GM12873 (cell line): ENCODE data around the gene TREM1.

Experiments
- CTCF ChIP-seq: IDR thresholded peaks from 2 replicates; pipeline ENCODE4 v1.5.1; 2012; ENCODE audit warnings: low read depth, mild to moderate bottlenecking, moderate library complexity, low read length, control low read depth; ENCODE audit not compliant: insufficient read depth; ENCODE audit errors: missing control alignments

The TREM1 gene

GRCh38 chr6:41327177-41327576 lies 40.7 kb upstream of the TREM1 start:
- no peak for TF ChIP-seq CTCF

- TF ChIP-seq CTCF, result no peak
Measured at GRCh38 chr6:41326092-41326491, 39.6 kb upstream of the TREM1 start.

GRCh38 chr6:41325446-41326066 lies 39.1 kb upstream of the TREM1 start:
- no peak for TF ChIP-seq CTCF

GRCh38 chr6:41321183-41321582 lies 34.7 kb upstream of the TREM1 start:
- TF ChIP-seq CTCF, result no peak

- TF ChIP-seq CTCF, result peak; percentile 100
Measured at GRCh38 chr6:41318654-41319565, 32.4 kb upstream of the TREM1 start.

- no peak for TF ChIP-seq CTCF
Measured at GRCh38 chr6:41318261-41318653, 31.8 kb upstream of the TREM1 start.

GRCh38 chr6:41315943-41316620 lies 29.6 kb upstream of the TREM1 start:
- no peak for TF ChIP-seq CTCF
